ENCODE measurements around the gene FRYL.
A peak's percentile ranks its signal among the peaks of the same experiment; 100 is the strongest.

FRYL gene

DNA sequence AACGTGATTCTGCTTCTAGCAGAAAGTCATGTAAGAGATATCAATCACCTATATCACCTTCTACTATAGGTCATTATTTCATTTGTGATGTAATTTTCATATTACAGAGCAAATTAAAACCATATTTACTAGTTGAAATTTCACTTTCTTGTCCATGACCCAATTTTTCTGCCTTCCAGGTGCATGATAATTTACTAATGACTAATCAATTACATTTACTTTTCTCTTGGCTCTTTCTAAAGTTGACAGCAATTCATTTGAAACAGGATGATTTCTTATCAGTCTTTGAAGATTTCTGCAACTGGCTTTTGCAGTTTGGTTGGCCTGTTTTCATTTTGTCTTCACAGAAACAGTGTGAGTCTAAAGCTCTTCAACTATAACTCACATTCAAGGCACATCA is 208.6 kb downstream of the FRYL start:
- DNase-seq (ENCODE audit: low spot score) (no peak), ATAC-seq (ENCODE audit: low read depth) (no peak)
- H3K4me1 ChIP-seq (ENCODE audit: insufficient read depth, poor library complexity, severe bottlenecking): no peaks in the 10 kb centered on the region
- peaks cover 87% of the 10 kb centered on the region for H3K36me3 ChIP-seq (ENCODE audit: low read depth)
- no peak overlapping the region for H3K4me3 ChIP-seq (ENCODE audit: severe bottlenecking)
- no peaks in the 10 kb centered on the region for H3K27me3 ChIP-seq (ENCODE audit: insufficient read depth, poor library complexity, severe bottlenecking)
- no peaks in the 10 kb centered on the region for H3K9me3 ChIP-seq (ENCODE audit: severe bottlenecking)
- TF ChIP-seq, protein P1, sequence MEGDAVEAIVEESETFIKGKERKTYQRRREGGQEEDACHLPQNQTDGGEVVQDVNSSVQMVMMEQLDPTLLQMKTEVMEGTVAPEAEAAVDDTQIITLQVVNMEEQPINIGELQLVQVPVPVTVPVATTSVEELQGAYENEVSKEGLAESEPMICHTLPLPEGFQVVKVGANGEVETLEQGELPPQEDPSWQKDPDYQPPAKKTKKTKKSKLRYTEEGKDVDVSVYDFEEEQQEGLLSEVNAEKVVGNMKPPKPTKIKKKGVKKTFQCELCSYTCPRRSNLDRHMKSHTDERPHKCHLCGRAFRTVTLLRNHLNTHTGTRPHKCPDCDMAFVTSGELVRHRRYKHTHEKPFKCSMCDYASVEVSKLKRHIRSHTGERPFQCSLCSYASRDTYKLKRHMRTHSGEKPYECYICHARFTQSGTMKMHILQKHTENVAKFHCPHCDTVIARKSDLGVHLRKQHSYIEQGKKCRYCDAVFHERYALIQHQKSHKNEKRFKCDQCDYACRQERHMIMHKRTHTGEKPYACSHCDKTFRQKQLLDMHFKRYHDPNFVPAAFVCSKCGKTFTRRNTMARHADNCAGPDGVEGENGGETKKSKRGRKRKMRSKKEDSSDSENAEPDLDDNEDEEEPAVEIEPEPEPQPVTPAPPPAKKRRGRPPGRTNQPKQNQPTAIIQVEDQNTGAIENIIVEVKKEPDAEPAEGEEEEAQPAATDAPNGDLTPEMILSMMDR (IDR thresholded peaks at IDR 0.05; ENCODE audit: poor library complexity, severe bottlenecking): no peak
- no peak overlapping the region for H3K27ac ChIP-seq (ENCODE audit: poor library complexity, severe bottlenecking)

DNA sequence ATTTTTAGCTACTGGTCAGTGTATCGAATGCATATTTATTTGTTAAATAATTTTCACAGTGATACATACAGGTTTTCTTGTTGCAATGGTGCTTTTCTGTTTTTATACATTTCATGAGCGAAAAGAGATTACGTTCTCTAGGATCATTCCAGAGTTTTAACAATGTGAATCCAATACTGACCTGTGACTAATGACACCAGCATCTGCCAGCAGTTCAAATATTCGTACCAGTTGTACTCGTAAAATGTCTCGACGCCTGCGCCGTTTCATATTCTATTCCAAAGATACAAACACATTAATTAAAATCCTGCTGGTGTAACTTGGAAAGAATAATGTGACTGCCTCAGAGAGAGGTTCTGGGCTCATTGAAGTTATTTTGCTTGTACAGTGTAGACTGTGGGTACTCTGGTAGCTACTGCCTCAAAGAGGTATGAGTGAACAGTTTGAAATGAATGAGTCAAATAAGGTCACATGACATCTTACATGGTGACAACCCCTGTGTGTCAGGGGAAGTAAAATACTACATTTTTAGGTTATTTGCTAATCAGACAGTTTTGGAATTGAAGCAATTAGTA is 209.3 kb downstream of the FRYL start:
- no peaks in the 10 kb centered on the region for H3K27me3 ChIP-seq (ENCODE audit: insufficient read depth, poor library complexity, severe bottlenecking)
- ATAC-seq (ENCODE audit: low read depth) (peak; percentile 61; the same call in 2 of the 3 replicates), DNase-seq (ENCODE audit: low spot score) (no peak)
- no peaks in the 10 kb centered on the region for H3K4me1 ChIP-seq (ENCODE audit: insufficient read depth, poor library complexity, severe bottlenecking)
- peaks cover 85% of the 10 kb centered on the region for H3K36me3 ChIP-seq (ENCODE audit: low read depth)
- no peaks in the 10 kb centered on the region for H3K9me3 ChIP-seq (ENCODE audit: severe bottlenecking)
- TF ChIP-seq, protein P1 (IDR thresholded peaks at IDR 0.05; ENCODE audit: poor library complexity, severe bottlenecking): no peak
- H3K4me3 ChIP-seq (ENCODE audit: severe bottlenecking): no peak overlapping the region
- H3K27ac ChIP-seq (ENCODE audit: poor library complexity, severe bottlenecking): no peak overlapping the region

DNA sequence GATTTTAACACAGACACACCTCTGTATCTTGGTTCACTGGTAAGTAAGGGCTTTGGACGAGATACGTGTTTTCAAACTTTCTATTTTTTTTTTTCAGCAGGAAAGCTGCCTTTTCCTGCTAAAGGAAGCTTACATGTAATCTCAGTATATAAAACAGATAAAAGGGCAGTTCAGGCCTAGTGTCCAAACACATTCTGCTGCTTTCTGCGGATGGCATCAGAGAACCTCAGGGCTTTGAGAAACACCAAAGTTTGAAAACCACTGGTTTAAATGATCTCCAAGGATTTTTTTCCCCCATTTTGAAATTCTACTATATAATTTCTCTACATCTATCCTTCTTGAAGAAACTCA is 214.1 kb downstream of the FRYL start:
- Histone ChIP-seq H3K9me3 (ENCODE audit: severe bottlenecking) (no peaks in the 10 kb centered on the region), H3K27me3 (ENCODE audit: insufficient read depth, poor library complexity, severe bottlenecking) (no peaks in the 10 kb centered on the region), H3K4me3 (ENCODE audit: severe bottlenecking) (no peak overlapping the region), H3K36me3 (ENCODE audit: low read depth) (peaks cover 74% of the 10 kb centered on the region), H3K27ac (ENCODE audit: poor library complexity, severe bottlenecking) (no peak overlapping the region), H3K4me1 (ENCODE audit: insufficient read depth, poor library complexity, severe bottlenecking) (no peaks in the 10 kb centered on the region)
- TF ChIP-seq, protein P1 (IDR thresholded peaks at IDR 0.05; ENCODE audit: poor library complexity, severe bottlenecking): no peak
- ATAC-seq (ENCODE audit: low read depth) (no peak), DNase-seq (ENCODE audit: low spot score) (no peak)

DNA sequence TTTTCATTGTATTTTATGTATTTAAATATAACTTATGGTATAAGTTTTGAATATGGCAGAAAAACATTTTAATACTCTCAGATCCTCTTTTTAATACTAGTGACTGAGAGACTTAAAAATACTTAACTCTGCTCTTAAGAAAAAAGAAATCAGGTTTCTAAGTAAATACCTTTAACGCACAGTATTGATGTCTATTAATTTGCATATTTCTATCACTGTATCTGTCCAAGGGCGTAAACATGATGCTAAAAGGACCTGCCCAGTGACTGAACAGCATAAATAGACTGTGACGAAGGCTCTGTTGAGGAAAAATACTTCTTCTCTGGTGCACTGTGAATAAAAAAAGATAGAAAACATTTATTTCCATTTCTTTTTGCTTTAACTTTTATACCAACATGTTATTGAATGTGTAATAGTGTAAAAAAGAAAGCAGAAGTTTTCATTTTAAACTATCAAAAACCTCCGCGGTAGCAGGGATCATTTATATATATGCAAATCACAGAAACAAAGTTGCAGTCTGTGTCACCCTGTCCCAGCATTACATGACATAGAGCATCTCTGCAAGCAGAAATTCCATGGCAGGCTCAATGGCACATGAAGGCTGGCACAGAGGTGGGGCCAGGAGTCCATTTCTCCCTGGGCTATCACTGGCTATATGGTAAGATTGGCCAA is 214.6 kb downstream of the FRYL start:
- Histone ChIP-seq H3K4me3 (ENCODE audit: severe bottlenecking) (no peak overlapping the region), H3K9me3 (ENCODE audit: severe bottlenecking) (no peaks in the 10 kb centered on the region), H3K27ac (ENCODE audit: poor library complexity, severe bottlenecking) (no peak overlapping the region), H3K4me1 (ENCODE audit: insufficient read depth, poor library complexity, severe bottlenecking) (no peaks in the 10 kb centered on the region), H3K36me3 (ENCODE audit: low read depth) (peaks cover 72% of the 10 kb centered on the region), H3K27me3 (ENCODE audit: insufficient read depth, poor library complexity, severe bottlenecking) (no peaks in the 10 kb centered on the region)
- TF ChIP-seq, protein P1 (IDR thresholded peaks at IDR 0.05; ENCODE audit: poor library complexity, severe bottlenecking): no peak
- ATAC-seq (ENCODE audit: low read depth) (no peak), DNase-seq (ENCODE audit: low spot score) (no peak)

DNA sequence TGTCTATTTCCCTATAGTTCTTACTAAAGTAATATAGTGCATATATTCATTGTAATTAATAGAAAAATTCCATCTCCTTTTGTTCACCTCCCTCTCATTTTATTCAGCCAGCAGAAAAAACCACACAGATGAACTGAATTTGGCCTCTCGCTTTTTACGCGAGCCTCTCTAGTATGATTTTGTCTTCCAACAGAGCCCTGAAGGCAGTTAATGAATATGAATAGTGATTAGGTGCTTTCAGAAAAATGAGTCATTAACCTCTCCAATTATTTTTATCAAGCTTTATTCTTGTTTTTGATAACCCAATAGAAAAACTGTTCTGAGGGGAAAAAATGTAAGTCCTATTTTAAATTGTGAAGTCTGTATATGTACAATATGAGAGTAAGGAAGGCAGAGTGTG is 215.9 kb downstream of the FRYL start:
- no peaks in the 10 kb centered on the region for H3K9me3 ChIP-seq (ENCODE audit: severe bottlenecking)
- H3K27me3 ChIP-seq (ENCODE audit: insufficient read depth, poor library complexity, severe bottlenecking): no peaks in the 10 kb centered on the region
- ATAC-seq (ENCODE audit: low read depth) (no peak), DNase-seq (ENCODE audit: low spot score) (no peak)
- no peaks in the 10 kb centered on the region for H3K4me1 ChIP-seq (ENCODE audit: insufficient read depth, poor library complexity, severe bottlenecking)
- no peak overlapping the region for H3K4me3 ChIP-seq (ENCODE audit: severe bottlenecking)
- TF ChIP-seq, protein P1 (IDR thresholded peaks at IDR 0.05; ENCODE audit: poor library complexity, severe bottlenecking): no peak
- no peak overlapping the region for H3K27ac ChIP-seq (ENCODE audit: poor library complexity, severe bottlenecking)
- peaks cover 71% of the 10 kb centered on the region for H3K36me3 ChIP-seq (ENCODE audit: low read depth)

Measured in RWPE2 (cell line).